Right lung (tissue), 5 donors: ENCODE measurements around the gene PRKN. TPM values are rescaled to one million over a fixed set of nuclear protein-coding genes. Genes with fewer than 3 reads are reported as not detected.

ENCODE experiments used
- DNase-seq, 2 donors: peaks; one replicate each; pipeline ENCODE4 v3.0.0-alpha.2; 2013
- polyA plus RNA-seq, 5 donors: library from polyadenylated mRNA; unstranded; fragments of 120-200 nt; gene quantifications; one replicate each; pipeline versions ENCODE4 v1.2.1 to v1.2.3, GENCODE V29; 2013; ENCODE audit warnings: inconsistent platforms in 1 of 5, low replicate concordance in 1 of 5; ENCODE audit not compliant: insufficient read length in 5 of 5, insufficient read depth in 1 of 5

PRKN gene
- polyA plus RNA-seq, 5 donors = 2.0 to 3.6 (median 2.7) TPM

GRCh38 chr6:162147281-162147680 is 580.3 kb downstream of the PRKN start:
- DNase-seq = no peak

GRCh38 chr6:162140251-162140852 is 587.2 kb downstream of the PRKN start:
- no peak for DNase-seq

- no peak for DNase-seq
Measured at GRCh38 chr6:162125659-162126058, 601.9 kb downstream of the PRKN start.

- DNase-seq = no peak
Measured at GRCh38 chr6:162124710-162125435, 602.7 kb downstream of the PRKN start.

- peak; percentile 19 to 20 for DNase-seq
Measured at GRCh38 chr6:162123797-162124196, 603.8 kb downstream of the PRKN start.

GRCh38 chr6:162119341-162119740 is 608.2 kb downstream of the PRKN start:
- peak; percentile 8 to 15 for DNase-seq

GRCh38 chr6:162118706-162119105 is 608.9 kb downstream of the PRKN start:
- DNase-seq = no peak

- no peak for DNase-seq
Measured at GRCh38 chr6:162116902-162117525, 610.6 kb downstream of the PRKN start.

GRCh38 chr6:162109480-162110050 is 618.0 kb downstream of the PRKN start:
- no peak for DNase-seq

GRCh38 chr6:162108041-162108440 is 619.5 kb downstream of the PRKN start:
- no peak for DNase-seq

GRCh38 chr6:162100096-162100495 is 627.5 kb downstream of the PRKN start:
- no peak for DNase-seq

- DNase-seq = no peak
Measured at GRCh38 chr6:162099685-162100084, 627.9 kb downstream of the PRKN start.

- no peak for DNase-seq
Measured at GRCh38 chr6:162092816-162093502, 634.6 kb downstream of the PRKN start.

GRCh38 chr6:162090734-162091133 is 636.8 kb downstream of the PRKN start:
- no peak for DNase-seq

- DNase-seq = no peak
Measured at GRCh38 chr6:162088091-162088490, 639.5 kb downstream of the PRKN start.

- DNase-seq = no peak
Measured at GRCh38 chr6:162085561-162085960, 642.0 kb downstream of the PRKN start.

GRCh38 chr6:162082520-162082919 is 645.0 kb downstream of the PRKN start:
- no peak for DNase-seq

GRCh38 chr6:162078667-162079066 is 648.9 kb downstream of the PRKN start:
- DNase-seq = no peak

- DNase-seq = no peak
Measured at GRCh38 chr6:162078126-162078525, 649.4 kb downstream of the PRKN start.

GRCh38 chr6:162076816-162077215 is 650.8 kb downstream of the PRKN start:
- DNase-seq = no peak

GRCh38 chr6:162074641-162075275 is 652.8 kb downstream of the PRKN start:
- no peak for DNase-seq

- DNase-seq = no peak
Measured at GRCh38 chr6:162070639-162071038, 656.9 kb downstream of the PRKN start.
